DOHH2 (cell line): ENCODE data around the gene RLIM.

Source experiments
- CTCF ChIP-seq: fragments of 200-600 bp; sonication (generic); IDR thresholded peaks from one replicate; pipeline ENCODE4 v1.5.1; 2014; ENCODE audit warnings: antibody characterized with exemption, mild to moderate bottlenecking, low read depth, low read length; ENCODE audit not compliant: poor library complexity, severe bottlenecking
- EZH2phosphoT487 ChIP-seq: fragments of 200-600 bp; sonication (generic); IDR thresholded peaks from 2 replicates; pipeline ENCODE4 v1.6.1; 2017; ENCODE audit warnings: borderline replicate concordance, mild to moderate bottlenecking, antibody characterized with exemption, low read length, moderate library complexity, mixed read lengths

- TF ChIP-seq CTCF (no peak), EZH2phosphoT487 (no peak)
Measured at GRCh38 chrX:74535408-74536151, 78.8 kb downstream of the RLIM start.
